Limb (tissue), 2 donors: ENCODE data around the gene AFMID.
A peak's percentile ranks its signal among the peaks of the same experiment; 100 is the strongest.
"Not testable (repeated sequence)": the region's sequence is repeated elsewhere in the genome, so short reads cannot be mapped to it uniquely, and the experiment has no call there.

Experiments
- DNase-seq, 2 donors: peaks; one replicate each; pipeline ENCODE4 v3.0.0-alpha.2; 2016; ENCODE audit errors: extremely low spot score in 2 of 2

AFMID gene

DNA sequence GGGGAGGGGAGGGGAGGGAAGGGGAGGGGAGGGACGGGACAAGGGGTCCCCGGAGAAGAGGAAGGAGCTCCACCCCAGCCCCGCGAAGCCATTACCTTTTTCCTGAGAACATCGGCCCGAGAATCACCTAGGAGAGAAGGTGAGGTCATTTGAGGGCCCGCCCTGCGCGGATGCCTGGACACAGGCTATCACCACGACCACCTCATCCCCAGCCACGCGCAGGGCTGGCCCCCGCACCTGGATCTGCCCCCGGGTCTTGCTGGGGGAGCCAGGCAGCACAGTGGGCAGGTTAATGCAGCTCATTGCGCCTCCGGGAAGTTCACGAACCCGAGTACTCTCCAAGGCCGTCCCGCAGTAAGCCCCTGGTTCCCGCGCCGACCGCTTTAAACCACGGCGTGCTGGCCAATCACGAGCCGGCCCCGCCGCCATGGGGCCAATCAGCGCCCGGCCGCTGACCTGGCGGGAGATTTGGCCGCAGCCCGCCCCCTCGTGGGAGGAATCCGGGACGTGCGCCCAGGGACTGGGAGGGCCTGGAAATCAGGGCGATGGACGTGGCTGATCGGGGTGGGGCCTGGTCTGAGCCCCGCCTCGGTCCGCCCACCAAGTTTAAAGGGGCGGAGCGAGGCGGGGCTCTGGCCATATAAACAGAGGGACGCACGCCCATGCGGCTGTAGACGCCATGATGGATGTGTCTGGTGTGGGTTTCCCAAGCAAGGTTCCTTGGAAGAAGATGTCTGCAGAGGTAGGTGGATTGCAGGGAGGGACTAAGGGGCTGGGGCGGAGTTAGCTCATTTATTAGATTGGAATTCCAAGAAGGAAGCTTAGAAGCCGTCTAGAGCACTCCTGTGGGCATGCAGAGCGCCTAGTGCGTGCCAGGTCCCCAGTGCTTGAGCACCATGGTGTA is at the start of gene AFMID, which contains the start of gene TK1:
Gene AFMID (plus strand): TSS at position 671 of the 904 bp plus-strand sequence. CDS start 9 bp downstream, at position 680.
Gene TK1 (minus strand): TSS at position 361 of the 904 bp plus-strand sequence. CDS start 58 bp downstream, at position 303.
- peak; percentile 95 to 99 for DNase-seq

DNA sequence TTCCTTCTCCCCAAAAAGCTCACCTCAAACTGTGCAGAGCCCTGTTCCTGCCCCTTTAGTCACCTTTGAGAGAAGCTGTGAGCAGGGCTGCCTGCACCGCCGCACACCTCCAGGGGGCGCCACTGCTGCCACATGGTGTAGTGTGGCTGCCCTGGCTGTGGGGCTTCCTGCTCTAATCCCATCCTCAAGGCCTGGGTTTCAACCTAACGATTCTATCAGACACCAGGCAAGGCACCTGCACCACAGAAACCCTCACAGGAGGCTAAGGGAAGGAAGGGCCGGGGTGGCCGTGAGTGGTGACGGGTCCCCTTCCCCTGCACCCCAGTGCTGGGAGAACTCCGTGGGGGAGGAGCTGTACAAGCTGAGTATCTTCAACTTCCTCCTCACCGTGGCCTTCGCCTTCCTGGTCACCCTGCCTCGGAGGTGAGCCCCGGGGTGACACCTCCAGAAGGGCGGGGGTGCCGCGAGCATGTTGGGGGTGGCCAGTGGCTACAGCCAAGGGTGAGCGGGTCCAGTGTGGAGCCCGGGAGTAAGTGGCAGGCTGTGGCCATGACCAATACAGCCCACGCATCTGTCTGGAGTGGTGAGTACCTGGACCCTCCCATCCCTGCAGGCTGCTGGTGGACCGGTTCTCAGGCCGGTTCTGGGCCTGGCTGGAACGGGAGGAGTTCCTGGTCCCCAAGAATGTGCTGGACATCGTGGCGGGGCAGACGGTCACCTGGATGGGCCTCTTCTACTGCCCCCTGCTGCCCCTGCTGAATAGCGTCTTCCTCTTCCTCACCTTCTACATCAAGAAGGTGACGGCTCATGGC is 49.6 kb upstream of the AFMID start:
- peak in 1 of 2 donors; percentile 30 for DNase-seq

- DNase-seq = peak in 1 of 2 donors; percentile 28
Observed at GRCh38 chr17:78138204-78139060, 48.7 kb upstream of the AFMID start.

GRCh38 chr17:78139861-78140168 is 47.3 kb upstream of the AFMID start:
- not testable (repeated sequence) for DNase-seq

GRCh38 chr17:78140169-78141051 is 46.8 kb upstream of the AFMID start:
- DNase-seq = peak; percentile 34 to 82

GRCh38 chr17:78141437-78142118 is 45.6 kb upstream of the AFMID start:
- DNase-seq = no peak

GRCh38 chr17:78142119-78142861 is 44.9 kb upstream of the AFMID start:
- DNase-seq = no peak

GRCh38 chr17:78143214-78144146 is 43.7 kb upstream of the AFMID start:
- DNase-seq = no peak

- DNase-seq = peak; percentile 52 to 74
Observed at GRCh38 chr17:78144147-78144719, 42.9 kb upstream of the AFMID start.

- peak in 1 of 2 donors; percentile 34 for DNase-seq
Observed at GRCh38 chr17:78144736-78145641, 42.2 kb upstream of the AFMID start.

DNA sequence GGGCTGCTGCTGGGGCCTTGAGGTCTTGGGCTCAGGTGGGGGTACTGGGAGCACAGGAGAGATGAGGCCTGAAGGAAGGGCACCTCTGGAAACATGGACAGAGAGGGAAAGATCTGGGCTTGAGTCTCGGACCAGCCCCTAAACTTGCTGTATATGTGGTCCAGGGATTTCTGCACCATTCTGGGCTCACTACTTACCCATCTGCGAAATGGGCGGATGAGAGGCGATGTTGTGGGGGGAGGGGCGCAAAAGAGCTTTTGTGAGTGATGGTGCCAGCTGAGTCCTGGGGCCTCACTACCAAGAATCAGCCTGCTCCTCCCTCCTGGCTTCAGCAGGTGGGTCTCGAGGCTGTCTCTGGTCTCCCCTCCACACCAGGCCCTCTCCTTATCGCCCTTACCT is 40.7 kb upstream of the AFMID start:
- DNase-seq = no peak

DNA sequence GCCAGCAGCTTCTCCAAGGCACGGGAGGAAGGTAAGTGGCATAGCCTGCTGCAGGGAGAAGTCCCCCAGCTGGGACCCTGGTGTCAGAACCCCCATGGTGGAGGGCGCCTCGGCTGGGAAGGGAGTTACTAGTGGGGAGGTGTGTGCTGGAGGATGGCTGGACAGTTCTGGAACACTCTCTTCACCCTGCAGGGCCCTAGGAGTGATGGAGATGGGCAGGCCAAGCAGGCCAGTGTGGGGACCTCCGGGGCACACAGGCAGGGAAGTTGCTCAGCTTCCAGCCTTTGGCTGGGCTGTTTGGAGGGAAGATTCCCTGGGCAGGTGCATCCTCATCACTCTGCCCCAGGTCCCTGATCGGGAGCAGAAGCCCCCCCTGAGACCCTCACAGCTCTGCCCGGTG is 40.3 kb upstream of the AFMID start:
- no peak for DNase-seq

- no peak for DNase-seq
Observed at GRCh38 chr17:78147315-78147998, 39.7 kb upstream of the AFMID start.

DNA sequence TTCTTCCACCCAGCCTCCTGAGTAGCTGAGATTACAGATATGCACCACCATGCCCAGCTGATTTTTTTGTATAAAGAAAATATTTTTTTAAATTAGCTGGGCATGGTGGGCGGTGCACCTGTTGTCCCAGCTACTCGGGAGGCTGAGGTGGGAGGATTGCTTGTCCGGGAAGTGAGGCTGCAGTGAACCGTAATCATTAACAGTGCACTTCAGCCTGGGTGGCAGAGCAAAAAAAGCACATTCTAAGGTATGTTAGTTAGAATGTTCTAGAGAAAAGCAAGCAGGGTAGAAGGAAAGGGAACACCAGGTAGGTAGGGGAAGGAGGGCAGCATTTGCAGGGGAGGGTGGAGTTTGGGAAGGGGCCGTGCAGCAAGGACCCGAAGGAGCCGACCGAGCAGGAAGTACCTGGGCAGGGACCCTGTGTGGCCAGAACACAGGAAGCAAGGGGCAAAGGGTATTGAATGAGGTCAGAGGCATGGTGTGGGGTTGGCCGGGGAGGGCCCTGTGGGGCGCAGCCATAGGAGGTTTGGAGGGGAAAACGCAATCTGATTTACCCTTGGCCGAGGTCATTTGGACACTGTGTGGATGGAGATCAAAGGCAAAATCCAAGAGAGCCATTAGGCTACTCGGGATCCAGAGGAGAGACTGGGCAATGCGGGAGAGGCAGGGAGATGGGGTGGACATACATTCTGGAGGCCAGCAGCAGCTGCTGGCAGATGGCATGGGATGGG is 38.7 kb upstream of the AFMID start:
- DNase-seq = no peak

GRCh38 chr17:78151514-78152008 is 35.6 kb upstream of the AFMID start:
- no peak for DNase-seq
